Measurements from ENCODE around the gene VWA7.
"Not testable (repeated sequence)": the region's sequence is repeated elsewhere in the genome, so short reads cannot be mapped to it uniquely, and the experiment has no call there.

Gene VWA7

DNA sequence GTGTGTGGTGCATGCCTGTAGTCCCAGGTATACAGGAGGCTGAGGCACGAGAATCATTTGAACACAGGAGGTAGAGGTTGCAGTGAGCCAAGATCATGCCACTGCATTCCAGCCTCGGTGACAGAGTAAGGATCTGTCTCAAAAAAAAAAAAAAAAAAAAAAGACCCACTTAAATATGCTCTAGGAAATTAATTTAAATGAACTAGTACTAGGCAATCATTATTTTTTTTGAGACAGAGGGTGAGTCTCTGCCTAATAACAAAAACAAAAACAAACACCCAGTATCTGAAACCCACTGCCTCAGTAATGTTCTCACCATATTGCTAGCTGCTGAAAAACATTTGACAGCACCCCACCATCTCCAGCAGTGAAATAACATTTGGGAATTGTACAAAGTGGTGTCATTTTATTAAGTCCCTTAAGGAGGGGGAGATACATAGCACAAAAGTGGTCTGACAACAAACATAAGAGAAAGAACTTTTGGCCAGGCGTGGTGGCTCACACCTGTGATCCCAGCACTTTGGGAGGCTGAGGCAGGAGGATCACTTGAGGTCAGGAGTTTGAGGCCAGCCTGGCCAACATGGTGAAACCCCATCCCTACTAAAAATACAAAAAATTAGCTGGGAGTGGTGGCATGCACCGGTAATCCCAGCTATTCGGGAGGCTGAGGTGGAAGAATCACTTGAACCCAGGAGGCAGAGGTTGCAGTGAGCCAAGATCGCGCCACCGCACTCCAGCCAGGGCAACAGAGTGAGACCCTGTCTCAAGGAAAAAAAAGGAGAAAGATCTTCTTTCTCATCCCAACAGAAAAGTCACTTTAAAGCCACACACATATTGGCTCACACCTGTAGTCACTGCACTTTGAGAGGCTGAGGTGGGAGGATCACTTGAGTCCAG is 24.2 kb upstream of the VWA7 start:
- DNase-seq (ENCODE audit: low read depth) = not testable (repeated sequence)

DNA sequence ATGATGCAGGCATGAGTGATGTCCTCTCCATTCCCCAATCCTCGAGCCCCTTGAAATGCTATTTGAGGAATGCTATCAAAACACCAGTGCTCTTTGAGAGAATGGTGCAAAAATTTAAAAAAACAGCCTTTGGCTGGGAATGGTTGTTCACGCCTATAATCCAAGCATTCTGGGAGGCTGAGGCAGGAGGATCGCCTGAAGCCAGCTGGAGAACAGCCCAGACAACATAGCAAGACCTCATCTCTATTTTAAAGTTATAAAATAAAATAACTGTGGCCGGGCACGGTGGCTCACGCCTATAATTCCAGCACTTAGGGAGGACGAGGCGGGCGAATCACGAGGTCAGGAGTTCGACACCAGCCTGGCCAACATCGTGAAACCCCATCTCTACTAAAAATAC is 22.7 kb upstream of the VWA7 start:
- no peak for DNase-seq (ENCODE audit: low read depth)

DNA sequence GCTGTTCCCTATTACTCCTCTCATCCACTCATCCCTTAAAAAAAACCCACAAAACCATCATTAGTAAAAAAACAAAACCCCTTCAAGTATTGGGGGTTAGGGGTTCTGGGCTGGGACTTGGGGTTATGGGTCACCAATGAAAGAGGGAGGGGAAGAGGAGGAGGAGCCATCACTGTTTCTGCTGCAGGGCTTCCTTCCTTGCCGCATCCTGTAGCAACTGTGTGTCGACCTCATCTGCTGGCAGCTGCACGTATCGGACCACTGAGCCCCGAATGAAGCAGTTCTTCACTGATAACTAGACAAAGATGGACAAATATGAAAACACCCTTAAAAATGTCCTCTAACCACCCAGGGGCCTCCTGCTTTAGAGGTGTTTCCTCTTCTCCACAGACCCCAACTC is 20.5 kb upstream of the VWA7 start:
- DNase-seq (ENCODE audit: low read depth) = no peak

DNA sequence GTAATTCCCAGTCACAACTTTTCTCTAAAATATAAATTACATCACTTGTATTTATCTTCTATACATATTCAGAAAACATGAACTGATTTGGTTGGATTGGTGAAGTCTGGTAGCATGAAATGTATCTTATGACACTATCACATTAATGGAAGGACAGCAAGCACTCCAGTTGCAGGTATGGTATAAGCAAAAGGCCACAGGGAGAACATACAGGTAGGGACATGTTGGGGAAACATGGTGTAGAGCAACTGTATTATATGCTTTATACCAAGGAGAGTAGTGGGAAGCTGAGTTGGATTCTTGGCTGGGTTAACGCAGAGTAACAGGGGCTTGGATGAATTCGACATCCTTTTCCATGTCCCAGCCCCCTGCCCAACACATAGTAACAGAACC is 19.9 kb upstream of the VWA7 start:
- DNase-seq (ENCODE audit: low read depth) = no peak

DNA sequence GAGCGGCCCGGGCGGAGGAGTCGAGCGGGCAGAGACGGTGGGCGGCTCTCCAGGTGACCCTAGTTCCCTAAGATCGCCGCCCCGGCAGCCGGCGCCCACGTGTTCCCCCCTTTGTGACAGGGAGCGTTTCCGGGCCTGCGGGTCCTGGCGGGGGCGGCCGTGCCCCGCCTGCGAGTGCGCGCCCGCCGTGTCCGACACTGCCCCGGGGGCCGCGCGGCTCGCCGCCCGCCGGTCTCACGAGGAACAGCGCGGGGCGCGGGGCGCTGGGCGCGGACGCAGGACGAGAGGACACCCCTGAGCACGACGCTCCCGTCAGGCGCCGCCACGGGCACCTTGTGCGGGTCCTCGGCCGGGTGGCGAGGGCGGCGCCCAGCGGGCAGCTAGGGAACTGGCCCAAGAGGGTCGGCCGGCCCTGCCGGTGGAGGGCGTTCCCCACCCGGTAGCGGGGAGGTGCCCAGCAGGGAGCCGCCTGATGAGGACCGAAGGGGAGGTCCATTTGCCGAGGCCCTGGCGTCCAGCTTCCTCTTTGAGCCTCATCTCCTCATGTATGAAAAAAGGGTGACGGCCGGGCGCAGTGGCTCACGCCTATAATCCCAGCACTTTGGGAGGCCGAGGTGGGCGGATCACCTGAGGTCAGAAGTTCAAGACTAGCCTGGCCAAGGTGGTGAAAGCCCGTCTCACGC is 18.6 kb upstream of the VWA7 start, which contains the start of gene VARS1:
VARS1 (minus strand) TSS at position 137 of the 683 bp plus-strand sequence. CDS start 535 bp downstream, outside the sequence.
- peak; percentile 77 for DNase-seq (ENCODE audit: low read depth)

DNA sequence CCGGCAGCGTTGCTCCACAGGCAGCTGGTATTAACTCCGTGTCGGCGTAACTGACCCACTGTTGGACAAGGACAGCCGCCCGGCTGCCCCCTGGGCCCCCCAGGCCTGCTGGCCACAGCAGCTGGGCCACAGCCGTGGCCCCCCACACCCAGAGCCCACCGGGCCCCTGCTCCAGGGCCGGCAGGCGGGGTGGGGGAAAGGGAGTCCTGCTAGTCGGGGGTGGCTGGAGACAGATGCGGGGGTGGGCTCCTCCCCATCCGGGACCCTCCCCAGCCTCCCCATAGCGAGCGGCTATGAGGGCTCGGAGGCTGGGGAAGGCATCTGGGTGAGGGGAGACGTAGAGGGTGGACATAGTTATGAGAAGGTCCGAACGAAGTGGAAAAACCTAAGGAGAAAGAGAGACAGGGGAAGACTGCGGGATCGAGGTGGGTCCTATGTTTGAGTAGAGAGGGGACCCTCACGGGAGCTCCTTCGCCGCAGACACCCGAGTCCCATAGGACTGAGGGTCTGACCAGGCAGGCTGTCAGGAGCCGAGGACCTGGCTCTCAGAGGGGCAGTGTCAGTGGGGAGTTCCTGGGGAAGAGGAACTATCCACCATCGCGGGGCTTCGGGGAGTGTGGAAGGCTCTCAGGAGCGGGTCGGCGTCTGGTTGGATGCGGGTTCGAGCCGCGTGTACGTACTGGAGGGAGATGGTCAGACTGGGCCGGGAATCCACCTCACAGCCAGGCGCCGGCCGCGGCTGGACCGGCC is 17.9 kb upstream of the VWA7 start:
- DNase-seq (ENCODE audit: low read depth) = no peak

DNA sequence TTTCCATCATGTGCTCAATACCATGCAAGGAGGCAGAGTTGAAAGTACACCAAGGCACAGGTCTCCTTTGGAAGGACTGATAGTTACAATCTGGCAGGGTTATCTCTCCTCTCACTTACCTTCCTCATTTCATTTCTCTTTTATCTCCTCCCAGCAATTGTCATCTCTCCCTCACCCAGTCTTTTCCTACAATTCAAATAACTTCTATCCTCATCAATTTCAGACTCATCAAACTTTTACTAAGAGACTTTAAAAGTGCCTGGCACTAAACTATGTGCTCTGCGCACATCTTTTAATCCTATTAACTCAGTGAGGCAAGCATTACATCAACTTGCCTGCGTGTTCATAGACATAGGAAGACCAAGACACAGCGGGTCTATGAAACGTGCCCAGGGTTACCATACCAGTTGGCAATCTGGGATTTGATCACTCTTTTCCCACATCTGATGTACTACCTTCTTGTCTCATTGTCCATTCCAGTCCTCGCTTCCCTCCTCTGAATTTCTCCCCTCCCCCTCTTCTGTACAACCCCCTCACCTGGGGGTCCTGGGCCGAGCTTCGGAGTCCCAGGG is 17.3 kb upstream of the VWA7 start:
- DNase-seq (ENCODE audit: low read depth) = no peak

DNA sequence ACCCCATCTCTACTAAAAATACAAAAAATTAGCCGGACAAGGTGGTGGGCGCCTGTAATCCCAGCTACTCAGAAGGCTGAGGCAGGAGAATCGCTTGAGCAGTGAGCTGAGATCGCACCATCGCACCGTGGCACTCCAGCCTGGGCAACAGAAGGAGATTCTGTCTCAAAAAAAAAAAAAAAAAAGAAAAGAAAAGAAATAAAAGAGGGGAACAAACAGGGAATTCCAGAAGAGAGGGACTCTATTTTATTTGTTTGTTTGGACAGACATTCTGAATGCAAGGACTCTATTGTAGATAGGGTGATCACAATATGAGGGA is 16.8 kb upstream of the VWA7 start:
- DNase-seq (ENCODE audit: low read depth) = not testable (repeated sequence)

DNA sequence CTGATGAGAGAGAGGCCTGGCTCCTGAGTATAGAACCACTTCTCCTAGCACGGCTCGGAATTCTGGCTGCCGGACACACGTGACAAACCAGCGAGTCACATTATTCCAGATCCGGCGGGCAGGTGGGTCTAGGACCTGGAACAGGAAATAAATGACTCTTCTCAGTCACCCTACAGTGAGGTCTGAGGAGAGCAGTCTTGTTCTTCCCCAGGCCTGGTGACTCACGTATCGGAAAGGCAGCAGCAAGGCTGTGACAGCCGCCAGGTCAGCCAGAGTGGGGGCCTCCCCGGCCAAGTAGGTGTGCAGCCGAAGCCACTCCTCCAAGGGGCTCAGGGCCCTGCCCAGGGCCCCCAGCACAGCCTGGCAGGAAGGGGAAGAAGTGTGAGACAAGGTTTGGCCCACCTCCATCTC is 15.6 kb upstream of the VWA7 start:
- no peak for DNase-seq (ENCODE audit: low read depth)

DNA sequence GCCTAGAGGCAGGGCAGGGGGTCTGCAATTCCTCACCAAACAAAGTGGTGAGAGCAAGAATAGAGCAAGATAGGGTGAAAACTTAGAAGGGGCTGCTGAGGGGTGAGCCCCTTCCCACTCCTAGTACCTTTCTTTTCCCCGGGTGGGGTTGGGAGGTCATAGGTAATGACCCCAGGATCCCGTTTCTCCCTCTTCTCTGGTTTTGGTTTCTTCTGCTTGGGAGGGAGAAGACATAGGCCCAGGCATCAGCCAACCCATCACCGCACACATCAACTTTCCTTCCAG is 14.9 kb upstream of the VWA7 start:
- no peak for DNase-seq (ENCODE audit: low read depth)

DNA sequence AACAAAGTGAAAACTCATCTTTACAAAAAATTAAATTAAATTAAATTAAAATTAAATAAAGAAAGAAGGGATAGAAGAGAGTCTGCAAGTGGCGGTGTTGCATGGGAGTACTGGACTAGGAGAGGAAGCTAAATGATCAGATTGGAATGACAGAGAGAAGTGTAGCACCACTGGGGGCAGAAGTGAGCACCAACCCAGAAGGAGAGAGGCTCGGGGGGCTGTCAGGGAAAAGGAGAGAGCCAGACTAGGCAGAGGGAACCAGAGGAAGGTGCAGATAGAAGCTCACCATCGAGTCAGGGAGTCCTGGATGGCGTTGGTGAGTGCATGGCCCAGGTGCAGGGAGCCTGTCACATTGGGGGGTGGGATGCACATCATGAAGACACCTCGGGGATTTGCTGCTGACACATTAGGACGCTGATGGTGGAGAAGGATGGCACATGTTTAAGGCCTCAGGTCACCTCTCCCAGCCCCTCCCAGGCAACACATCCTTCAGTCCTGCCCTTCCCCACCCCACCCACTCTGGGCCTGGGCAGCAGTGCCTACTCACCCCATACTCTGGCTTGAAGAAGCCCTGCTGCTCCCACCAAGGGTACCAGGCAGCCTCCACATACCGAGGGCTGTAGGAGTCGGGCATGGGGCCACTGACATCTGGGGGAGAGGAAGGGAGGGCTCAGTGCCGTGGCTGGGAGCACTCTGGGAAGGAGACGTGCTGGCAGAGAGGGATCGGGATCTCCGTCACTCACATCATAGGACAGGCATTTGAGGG is 14.4 kb upstream of the VWA7 start:
- DNase-seq (ENCODE audit: low read depth) = no peak

DNA sequence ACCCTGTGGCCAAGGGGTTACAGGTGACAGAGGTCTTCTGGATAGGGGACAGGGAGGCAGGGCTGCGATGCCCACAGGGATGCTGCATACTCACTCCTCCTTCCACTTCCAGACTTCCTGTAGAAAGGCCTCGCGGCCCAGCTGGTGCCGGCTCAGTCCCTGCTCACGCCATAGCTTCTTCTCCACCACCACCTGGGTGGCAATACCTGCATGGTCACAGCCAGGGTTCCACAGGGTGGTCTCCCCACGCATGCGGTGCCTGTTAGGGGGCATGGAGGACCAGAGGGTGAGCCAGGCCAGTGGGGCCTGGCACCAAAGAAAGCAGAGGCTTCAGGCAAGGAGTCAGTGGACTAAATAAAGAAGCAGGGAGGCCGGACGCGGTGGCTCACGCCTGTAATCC is 8.3 kb upstream of the VWA7 start:
- DNase-seq (ENCODE audit: low read depth) = no peak

DNA sequence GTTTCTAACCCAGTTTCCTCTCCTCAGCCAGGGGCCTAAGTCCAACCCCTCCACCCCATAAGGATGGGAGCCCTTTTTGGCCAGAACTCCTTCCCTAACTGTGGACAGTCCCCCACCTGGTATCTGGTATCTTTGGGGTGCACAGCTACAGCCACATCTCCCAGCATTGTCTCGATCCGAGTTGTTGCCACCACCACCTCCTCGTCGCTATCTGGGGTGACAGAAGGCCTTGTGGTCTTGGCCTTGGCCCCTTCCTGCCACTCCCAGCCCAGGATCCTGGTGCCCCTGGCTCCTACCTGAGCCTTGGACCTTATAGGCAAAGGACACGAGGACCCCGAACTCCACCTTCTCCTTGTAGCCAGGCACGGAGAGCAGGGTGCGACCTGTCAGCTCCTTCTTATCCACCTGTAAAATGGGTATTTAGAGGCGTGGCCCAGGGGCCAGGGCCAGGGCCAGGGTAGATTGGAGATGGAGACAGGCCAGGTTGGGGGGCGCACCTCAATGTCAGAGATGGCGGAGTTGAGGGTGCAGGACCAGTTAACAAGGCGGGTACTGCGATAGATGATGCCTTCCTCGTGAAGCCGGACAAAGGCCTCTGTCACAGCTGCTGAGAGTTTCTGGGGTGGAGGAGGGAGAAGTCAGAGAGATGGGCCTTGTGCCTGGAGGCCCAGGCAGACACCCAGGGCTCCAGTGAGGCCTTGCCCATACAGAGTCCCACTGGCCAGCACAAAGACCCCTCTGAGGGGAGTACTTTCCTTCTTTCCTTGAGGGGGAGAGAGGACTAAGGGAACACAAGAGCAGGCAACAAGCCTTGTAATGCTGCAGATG is 7.2 kb upstream of the VWA7 start:
- no peak for DNase-seq (ENCODE audit: low read depth)

DNA sequence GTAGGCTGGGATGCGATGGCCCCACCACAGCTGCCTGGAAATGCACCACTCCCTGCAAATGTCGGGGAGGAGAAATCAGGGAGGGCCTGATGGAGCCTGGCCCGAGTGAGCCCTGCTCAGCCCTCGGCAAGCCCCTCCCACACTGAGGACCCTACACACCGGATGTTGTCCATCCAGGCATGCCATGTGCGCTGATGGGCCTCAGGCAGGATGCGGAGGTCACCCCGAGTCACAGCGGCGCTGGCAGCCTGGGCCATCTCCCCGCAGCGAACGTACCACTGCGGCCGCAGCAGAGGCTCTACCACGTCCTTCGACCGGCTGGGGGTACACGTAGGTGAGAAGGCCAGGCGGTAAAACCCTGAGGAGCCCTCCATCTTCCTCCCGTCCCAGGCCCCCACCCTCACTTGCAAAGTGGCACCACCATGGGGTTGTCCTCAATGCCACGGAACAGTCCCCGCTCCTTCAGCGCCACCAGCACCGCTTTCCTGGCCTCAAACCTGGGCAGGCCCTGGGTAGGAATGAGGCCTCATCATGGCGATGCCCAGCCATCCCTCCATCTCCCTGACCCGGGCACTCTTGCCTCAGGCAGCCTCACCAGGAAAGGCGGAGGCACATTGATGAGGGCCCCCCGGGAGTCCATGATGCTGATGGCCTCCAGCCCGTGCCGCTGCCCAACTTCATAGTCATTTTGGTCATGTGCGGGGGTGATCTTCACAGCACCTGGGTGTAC is 5.2 kb upstream of the VWA7 start:
- no peak for DNase-seq (ENCODE audit: low read depth)

DNA sequence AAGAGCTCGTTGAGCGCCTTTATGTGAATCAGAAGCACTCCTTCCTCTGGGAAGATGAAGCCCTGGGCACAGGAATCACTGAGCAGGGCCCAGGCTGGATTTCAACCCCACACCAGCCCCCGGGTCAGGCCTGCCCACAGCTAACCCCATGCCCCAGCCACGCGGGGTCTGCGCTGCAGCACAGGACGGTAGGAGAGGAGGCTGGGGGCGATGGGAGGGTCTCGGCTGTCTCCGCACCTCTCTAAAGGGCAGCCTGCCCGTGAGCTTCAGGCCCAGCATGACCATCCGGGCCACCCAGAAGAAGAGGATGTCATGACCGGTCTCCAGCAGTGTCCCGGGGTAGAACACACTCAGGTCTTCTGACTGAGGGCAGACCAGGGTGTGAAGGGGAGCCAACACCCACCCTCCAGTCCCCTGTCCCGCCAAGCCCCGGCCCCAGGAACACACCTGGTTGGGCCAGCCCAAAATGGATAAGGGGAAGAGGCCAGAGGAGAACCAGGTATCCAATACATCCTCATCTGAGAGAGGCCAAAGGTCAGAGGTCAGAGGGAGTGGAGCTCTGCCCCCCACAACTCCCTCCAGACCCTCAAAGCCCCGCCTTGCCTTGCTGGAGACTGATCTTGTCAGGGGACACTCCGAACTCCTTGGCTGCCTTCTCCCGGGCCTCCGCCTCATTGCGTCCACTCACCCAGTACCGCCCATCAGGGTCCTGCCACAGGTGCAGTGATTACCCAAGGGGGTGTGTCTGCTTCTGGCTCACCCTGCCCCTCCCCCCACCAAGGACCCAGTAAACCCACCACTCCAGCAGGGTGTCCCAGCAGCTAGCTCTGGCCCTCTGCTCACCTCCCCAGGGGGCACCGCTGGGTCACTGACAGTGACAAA is 4.4 kb upstream of the VWA7 start:
- no peak for DNase-seq (ENCODE audit: low read depth)

DNA sequence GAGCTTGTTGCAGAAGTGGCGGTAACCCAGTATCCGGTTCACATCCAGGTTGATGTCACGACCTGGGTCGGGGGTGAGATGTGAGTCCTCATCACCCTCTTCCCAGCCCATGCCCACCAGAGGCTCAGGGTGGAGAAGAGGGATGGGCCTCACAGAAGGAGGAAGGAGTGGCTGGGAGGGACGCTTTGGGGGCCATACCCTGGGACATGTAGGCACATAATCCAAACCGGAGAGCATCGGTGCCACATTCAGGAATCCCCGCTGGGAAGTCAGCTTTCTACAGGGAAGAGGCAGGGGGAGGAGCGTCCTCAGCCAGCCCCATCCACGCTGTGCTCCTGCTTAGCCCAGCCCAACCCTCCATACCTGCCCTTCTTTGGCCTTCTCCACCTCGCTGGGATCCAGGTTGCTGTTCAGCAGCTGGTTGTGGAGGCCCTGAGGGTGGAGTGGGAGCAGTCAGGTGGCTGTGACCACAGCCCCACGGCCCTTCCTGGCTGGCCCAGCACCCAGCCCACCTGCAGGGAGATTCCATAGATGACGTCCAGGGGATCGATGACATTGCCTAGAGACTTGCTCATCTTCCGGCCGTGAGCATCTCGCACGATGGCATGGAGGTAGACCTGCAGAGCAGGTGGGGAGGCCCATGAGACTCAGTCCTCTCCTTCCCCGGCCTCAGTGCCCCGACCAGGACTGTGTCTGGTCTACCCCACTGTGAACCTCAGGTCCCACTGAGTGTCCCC is 3.5 kb upstream of the VWA7 start:
- no peak for DNase-seq (ENCODE audit: low read depth)

DNA sequence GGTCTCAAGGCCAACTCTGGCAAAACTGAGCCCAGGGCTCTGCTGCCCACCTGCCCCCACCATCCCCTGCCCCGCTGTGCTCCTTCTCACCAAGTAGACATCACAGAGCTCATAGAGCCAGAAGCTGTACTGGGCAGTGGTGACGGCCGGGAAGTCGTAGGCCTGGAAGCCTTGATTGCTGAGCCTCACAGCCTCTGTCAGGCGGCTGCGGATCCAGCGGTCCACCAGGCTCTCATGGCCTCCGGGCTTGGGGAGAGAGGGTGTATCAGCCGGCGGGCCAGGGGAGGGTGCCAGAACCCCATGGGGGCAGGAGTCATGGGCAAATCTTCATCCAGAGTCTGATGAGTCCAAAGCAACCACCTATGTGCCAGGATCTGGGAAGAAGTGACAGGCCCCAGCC is 2.8 kb upstream of the VWA7 start:
- DNase-seq (ENCODE audit: low read depth) = no peak

DNA sequence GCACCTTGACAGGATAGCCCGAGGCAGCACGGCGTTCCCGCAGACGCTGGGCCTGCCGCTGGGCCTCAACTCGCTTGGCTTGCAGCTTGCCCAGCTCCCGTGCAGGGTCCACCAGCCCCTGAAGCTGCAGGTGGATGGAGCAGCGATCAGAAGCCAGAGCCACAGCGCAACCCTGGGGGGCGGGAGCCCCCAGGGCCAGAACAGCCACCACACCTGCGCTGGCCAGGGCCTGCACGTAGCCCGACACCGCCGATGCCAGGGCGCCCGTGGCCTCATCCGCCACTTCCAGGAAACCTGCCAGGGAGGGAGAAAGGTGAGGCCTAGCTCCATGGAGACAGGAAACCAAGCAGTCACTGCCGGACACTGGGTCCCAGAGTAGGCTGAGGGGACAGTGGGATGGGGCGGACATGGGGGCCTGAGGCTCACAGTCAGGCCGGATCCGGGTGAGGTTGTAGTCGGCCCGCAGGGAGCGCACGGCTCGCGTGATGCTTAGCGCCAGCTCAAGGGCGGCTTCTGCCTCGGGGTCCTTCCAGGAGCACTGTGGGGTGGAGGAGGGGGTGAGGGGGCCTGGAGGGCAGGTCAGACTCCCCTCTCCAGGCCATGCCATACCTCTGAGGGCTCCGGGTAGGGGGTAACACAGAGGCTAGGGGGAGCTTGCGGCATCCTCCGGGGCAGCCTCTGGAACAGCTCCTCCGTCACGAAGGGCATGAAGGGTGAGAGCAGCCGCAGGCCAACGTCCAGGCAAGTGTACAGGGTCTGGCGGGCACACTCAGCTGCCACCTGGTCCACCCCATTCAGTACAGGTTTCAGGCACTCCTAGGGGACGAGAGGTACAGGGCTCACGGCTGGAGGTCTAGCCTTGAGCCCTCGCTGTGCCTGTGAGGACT is 2.1 kb upstream of the VWA7 start:
- no peak for DNase-seq (ENCODE audit: low read depth)
